SK-N-MC (cell line): Measurements from ENCODE around the gene EVI2B.

ENCODE experiments used
- FOXP2 ChIP-seq: optimal IDR thresholded peaks from 2 replicates; pipeline ENCODE3; 2011; ENCODE audit warnings: mild to moderate bottlenecking, moderate library complexity; ENCODE audit not compliant: insufficient read depth; ENCODE audit errors: extremely low read length, control extremely low read depth
- POLR2AphosphoS5 ChIP-seq: IDR thresholded peaks from 2 replicates; pipeline ENCODE4 v1.6.1; 2012; ENCODE audit warnings: mild to moderate bottlenecking, low read depth, low read length, borderline replicate concordance

GRCh38 chr17:31321481-31321880, 7.6 kb upstream of the EVI2B start, which contains the start of gene EVI2A:
- TF ChIP-seq POLR2AphosphoS5 (no peak), FOXP2 (no peak)
